ENCODE data around the gene MX1. TPM values are rescaled to one million over a fixed set of nuclear protein-coding genes. Genes with fewer than 3 reads are reported as not detected.

The MX1 gene
- total RNA-seq, 1 donor: 16.0 TPM

- DNase-seq (ENCODE audit: low read depth): no peak
- H3K4me3 ChIP-seq (ENCODE audit: low read depth, low read length): peak overlapping the region; percentile 64
- TF ChIP-seq, protein P1, sequence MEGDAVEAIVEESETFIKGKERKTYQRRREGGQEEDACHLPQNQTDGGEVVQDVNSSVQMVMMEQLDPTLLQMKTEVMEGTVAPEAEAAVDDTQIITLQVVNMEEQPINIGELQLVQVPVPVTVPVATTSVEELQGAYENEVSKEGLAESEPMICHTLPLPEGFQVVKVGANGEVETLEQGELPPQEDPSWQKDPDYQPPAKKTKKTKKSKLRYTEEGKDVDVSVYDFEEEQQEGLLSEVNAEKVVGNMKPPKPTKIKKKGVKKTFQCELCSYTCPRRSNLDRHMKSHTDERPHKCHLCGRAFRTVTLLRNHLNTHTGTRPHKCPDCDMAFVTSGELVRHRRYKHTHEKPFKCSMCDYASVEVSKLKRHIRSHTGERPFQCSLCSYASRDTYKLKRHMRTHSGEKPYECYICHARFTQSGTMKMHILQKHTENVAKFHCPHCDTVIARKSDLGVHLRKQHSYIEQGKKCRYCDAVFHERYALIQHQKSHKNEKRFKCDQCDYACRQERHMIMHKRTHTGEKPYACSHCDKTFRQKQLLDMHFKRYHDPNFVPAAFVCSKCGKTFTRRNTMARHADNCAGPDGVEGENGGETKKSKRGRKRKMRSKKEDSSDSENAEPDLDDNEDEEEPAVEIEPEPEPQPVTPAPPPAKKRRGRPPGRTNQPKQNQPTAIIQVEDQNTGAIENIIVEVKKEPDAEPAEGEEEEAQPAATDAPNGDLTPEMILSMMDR (IDR thresholded peaks at IDR 0.05; ENCODE audit: insufficient read depth, low read depth, low read length): no peak
Observed at GRCh38 chr21:41426676-41427404, 801 bp downstream of the MX1 start.

DNA sequence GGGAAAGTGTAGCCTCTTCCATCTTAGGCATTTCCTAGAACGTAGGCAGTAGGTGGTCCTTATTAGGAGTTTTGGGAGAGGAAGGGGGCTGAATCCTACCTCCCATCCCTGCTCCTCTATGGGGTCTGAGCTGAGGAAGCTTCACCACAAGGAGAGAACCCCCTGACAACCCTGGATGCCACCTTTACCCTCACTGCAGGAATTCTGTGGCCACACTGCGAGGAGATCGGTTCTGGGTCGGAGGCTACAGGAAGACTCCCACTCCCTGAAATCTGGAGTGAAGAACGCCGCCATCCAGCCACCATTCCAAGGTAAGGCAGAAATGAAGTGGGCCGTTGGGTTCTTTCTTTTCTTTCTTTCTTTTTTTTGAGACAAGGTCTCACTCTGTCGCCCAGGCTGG, 1.5 kb downstream of the MX1 start:
- DNase-seq (ENCODE audit: low read depth): no peak
- H3K4me3 ChIP-seq (ENCODE audit: low read depth, low read length): no peak overlapping the region
- TF ChIP-seq, protein P1 (IDR thresholded peaks at IDR 0.05; ENCODE audit: insufficient read depth, low read depth, low read length): no peak

- TF ChIP-seq, protein P1 (IDR thresholded peaks at IDR 0.05; ENCODE audit: insufficient read depth, low read depth, low read length): no peak
- no peak overlapping the region for H3K4me3 ChIP-seq (ENCODE audit: low read depth, low read length)
- DNase-seq (ENCODE audit: low read depth): no peak
Observed at GRCh38 chr21:41428311-41428710, 2.3 kb downstream of the MX1 start.

DNA sequence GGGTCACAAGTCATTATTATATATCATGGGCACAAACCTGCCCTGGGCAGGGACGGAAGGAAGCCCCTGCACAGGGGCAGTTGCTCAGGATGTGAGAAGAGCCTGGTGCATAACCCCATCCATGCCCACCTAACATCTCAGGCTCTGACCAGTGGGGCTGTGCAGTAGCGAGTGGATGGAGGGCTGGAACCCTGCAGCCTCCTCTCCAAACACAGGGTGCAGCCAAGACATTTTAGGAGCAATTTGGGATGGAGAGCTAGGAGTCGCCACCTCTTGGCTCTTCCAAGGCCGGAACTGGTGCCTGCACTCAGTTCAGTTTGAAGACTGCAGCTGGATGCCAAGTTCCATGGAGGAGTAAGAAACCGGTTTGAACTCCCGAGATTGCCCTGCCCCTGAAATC, 2.8 kb downstream of the MX1 start:
- TF ChIP-seq, protein P1 (IDR thresholded peaks at IDR 0.05; ENCODE audit: insufficient read depth, low read depth, low read length): no peak
- no peak overlapping the region for H3K4me3 ChIP-seq (ENCODE audit: low read depth, low read length)
- DNase-seq (ENCODE audit: low read depth): no peak

GRCh38 chr21:41429305-41429704, 3.3 kb downstream of the MX1 start:
- TF ChIP-seq, protein P1 (IDR thresholded peaks at IDR 0.05; ENCODE audit: insufficient read depth, low read depth, low read length): no peak
- DNase-seq (ENCODE audit: low read depth): no peak

GRCh38 chr21:41429925-41430491, 4.0 kb downstream of the MX1 start:
- TF ChIP-seq, protein P1 (IDR thresholded peaks at IDR 0.05; ENCODE audit: insufficient read depth, low read depth, low read length): no peak
- no peak for DNase-seq (ENCODE audit: low read depth)
- no peak overlapping the region for H3K4me3 ChIP-seq (ENCODE audit: low read depth, low read length)

More at GRCh38 chr21:41429305-41429704, 3.3 kb downstream of the MX1 start:
- H3K4me3 ChIP-seq (ENCODE audit: low read depth, low read length): no peak overlapping the region

Measured in fibroblast of villous mesenchyme (primary cell).